AG08396 (cell line): ENCODE results near the gene ACRBP.
"Not testable (repeated sequence)": the region's sequence is repeated elsewhere in the genome, so short reads cannot be mapped to it uniquely, and the experiment has no call there.

Source experiments
- DNase-seq: peaks from one replicate; pipeline ENCODE4 v3.0.0; 2012; ENCODE audit warnings: low spot score, mixed read lengths

The ACRBP gene

GRCh38 chr12:6614513-6615172, 32.6 kb downstream of the ACRBP start:
- DNase-seq = no peak

- peak; percentile 92 for DNase-seq
These were observed 33.3 kb downstream of the ACRBP start for GRCh38 chr12:6613776-6614512.

GRCh38 chr12:6613015-6613775, 34.0 kb downstream of the ACRBP start:
- DNase-seq = peak; percentile 65

DNA sequence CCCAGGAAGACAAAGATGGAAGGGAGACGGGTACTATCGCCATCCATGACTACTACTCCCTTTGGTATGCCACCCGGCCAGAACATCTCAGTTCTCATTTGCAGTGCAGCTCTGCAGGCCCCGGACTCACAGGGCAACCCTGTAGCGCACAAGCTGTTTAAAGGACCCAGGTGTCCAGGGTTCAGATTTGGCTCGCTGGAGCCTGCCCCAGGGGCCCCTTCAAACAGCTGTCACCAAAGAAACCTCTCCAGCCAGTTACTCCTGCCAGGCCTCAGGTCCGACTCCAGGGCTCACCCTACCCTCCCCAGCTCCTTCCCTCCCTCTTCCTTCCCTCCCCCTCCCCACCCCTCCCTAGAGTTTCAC, 34.6 kb downstream of the ACRBP start:
- no peak for DNase-seq

DNA sequence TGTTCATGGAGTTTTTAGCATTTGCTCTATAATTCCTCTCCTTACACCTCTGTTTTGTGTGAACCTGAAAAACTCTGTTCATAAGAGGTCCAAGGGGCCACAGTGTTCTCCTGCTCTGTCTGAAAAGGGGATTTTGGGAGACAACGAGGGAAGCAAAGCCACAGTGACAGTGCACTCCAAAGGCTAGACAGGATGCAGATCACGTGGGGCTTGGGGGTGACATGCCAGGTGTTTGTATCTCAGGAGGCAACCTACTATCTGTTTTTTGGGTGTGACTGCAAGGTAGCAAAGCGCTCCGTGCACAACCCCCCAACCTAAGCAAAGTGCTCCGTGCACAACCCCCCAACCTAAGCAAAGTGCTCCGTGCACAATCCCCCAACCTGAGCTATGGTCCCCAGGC, 35.0 kb downstream of the ACRBP start:
- DNase-seq = no peak

DNA sequence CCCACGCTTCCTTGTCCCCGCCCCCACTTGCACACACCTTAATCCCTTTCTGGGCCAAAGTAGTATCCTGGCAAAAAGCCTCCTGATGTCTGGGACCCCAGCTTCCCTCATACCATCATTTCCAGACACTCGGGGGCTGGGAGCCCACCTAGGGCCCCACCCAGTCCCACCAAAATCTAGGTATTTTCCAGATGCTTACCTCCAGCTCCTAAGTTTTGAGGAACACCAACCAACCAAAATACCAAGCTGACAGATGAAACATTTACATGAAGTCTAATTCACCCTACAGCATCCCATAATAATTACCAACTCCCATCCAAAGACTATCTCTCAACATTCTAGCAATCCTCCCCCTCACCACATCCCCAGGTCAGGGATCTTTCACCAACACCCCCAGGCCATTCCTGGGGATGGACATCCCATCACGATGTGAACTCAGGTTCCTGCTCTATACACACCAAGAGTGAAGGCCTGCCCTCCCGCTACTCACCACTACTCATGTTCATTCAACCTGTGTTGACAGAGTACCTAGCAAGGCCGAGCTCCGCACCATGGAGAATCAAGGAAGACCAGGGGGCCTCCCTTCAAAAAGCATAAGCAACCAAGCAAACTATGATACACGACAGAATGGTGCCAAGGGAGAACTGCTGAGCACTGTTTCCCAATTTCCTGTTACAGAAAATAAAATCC, 38.5 kb downstream of the ACRBP start:
- DNase-seq = no peak

GRCh38 chr12:6607751-6608591, 39.3 kb downstream of the ACRBP start:
- DNase-seq = peak; percentile 41

DNA sequence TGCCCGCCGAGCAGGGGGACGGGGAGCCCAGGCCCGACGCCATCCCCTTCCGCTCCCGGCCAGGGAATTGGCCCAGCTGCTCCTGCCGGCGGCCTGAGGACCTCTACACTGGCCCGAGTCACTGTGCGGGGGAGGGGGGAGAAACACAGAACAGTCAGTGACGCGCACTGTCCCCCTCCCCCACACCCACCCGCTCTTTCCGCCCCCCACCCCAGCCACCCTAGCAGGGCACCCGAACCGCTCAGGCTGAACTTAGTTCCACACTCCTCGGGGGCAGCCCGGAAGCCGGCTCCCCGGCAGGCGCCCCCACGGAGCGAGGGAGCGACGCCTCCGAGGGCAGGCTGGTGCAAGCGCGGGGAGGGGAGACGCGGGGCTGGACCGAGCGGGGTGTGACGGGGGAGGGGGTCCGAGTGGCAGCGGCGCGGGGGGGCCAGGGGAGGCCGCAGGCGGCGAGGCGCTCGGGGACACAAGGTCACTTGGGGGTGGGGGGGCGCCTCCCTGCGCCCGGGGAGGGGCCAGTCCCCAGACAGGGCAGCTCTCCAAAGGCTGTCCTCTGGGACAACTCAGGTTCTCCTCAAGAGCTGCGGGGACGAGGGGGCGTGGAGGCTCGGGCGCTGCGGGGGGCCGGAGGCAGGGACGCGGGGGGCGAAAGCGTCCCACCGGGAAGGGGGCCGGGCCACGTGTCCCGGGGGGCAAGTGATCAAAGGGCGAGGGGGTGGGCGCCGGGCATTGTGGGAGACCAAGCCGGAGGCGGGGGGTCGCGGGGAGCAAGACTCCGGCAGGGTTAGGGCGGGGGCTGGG, 40.7 kb downstream of the ACRBP start:
- peak; percentile 73 for DNase-seq

GRCh38 chr12:6605421-6606330, 41.6 kb downstream of the ACRBP start:
- peak; percentile 40 for DNase-seq

DNA sequence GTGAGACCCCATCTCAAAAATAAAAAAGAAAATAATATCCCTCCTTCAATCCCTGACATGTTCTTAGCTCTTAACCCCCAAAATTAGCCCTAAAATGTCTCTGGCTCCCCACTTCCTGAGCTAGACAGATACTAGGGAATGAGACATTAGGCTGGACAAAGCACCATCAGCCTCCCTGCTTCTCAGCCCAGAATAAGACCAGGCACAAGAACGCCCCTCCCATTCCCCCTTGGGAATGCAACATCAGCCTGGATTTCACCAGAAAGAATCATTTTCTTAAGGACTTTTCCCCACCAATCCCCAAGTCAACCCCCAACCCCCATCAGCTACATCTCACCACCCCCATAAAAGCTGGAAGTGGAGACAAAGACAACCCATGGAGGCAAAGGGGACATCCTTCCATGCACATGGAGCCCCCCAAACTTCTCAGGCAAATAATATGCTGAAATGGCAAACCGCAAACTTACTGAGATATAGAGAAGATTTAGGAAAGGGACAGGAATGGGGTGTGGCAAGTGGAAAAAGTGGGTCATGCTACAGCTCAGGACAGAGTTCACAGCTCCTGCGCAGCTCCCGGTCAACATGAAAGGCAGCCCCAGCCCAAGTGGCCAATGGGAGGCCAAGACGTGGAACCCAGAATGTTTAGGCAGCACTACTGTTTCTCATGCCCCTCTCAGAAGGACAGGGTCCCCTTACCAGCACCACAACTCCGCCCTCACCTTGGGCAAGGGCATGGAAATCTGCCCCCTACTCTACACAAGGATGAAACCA, 42.8 kb downstream of the ACRBP start:
- peak; percentile 34 for DNase-seq

DNA sequence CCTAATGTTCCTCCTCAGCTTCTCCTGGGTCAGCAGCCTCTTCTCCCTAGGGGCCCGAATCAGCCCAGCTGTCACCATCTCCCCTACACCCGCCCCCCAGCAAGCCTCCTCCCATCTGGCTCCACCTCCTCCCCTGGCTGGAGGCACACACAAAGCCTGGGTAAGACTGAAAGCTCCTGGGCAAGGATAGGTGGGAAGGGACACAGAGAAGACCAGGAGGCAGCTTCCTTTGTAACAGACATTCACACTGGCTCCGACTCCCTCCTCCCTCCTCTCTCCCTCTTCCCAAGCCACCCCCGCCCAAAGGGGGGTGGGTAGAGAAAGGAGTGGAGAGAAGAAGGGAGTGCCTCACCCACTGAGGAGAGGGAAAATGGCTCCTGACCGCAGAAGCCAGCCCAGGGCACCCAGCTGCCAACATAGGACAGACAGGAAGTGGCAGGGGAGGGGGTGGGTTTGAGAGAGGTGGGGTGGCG, 44.1 kb downstream of the ACRBP start:
- peak; percentile 29 for DNase-seq

DNA sequence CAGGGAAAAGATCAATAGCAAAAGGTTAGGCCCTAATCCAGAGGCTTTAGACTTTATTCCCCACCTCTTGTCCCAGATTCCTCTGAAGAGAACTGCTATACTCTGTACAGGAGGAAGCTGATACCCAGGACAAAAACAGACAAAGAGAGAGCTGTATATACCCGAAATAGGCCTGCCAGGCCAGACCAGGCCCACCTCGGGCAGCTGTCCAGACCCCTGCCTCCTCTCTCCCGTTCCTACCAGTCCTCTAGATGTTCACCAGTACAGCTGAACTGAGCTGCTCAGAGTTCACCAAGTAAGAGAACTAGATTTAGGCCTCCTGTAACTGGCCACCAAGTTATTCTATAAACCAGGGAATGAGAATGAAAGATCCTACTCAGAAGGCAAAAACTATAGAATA, 44.7 kb downstream of the ACRBP start:
- no peak for DNase-seq

GRCh38 chr12:6595673-6596072, 51.6 kb downstream of the ACRBP start:
- DNase-seq = not testable (repeated sequence)

DNA sequence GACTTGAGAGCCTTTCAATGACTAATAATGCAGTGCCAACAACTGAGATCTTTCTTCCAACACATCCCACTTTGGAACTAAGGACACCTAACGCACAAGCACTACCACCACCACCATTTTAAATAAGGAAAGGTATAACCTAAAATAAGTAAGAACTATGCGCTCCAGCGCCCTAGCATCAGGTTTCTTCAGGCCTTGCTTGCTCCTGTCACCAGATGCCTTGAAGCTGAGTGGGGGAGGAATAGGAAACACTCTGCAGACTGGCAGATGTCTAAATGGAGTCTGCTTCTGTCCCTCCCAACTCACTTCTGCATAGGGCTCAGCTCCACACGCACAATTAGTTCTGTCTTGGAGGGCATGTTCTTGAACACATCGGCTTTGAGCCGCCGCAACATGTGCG, 55.1 kb downstream of the ACRBP start:
- no peak for DNase-seq
